Neutrophil (primary cell): Measurements from ENCODE around the gene CHCHD6.

Experiments used
- H3K27ac ChIP-seq: fragments of 200-600 bp; sonication (generic); 2 replicates; pipeline ENCODE4 v1.5.1; 2016; ENCODE audit warnings: mild to moderate bottlenecking, moderate library complexity
- H3K27me3 ChIP-seq: fragments of 200-600 bp; sonication (generic); 2 replicates; pipeline ENCODE4 v1.6.0; 2016; ENCODE audit warnings: mild to moderate bottlenecking
- H3K36me3 ChIP-seq: fragments of 200-600 bp; sonication (generic); 2 replicates; pipeline ENCODE4 v1.5.1; 2017
- H3K4me1 ChIP-seq, 2 experiments: fragments of 200-600 bp in 1 of 2; sonication (generic) in 1 of 2; 1 replicate in 1 of 2; 2 replicates in 1 of 2; pipeline versions ENCODE4 v1.5.1 to v1.6.1; 2013 to 2016; ENCODE audit warnings: low read depth in 1 of 2, low read length in 1 of 2, mild to moderate bottlenecking in 1 of 2, moderate library complexity in 1 of 2; ENCODE audit not compliant: control insufficient read depth in 1 of 2, insufficient read depth in 1 of 2
- H3K4me3 ChIP-seq, 2 experiments: fragments of 200-600 bp in 1 of 2; sonication (generic) in 1 of 2; 1 replicate in 1 of 2; 2 replicates in 1 of 2; pipeline ENCODE4 v1.5.1; 2013 to 2016; ENCODE audit warnings: low read depth in 1 of 2, low read length in 1 of 2, mild to moderate bottlenecking in 1 of 2, moderate library complexity in 1 of 2
- H3K9me3 ChIP-seq: fragments of 200-600 bp; sonication (generic); 2 replicates; pipeline ENCODE4 v1.5.1; 2016
- TF ChIP-seq, protein P1 (sequence below): fragments of 200-600 bp; sonication (generic); IDR thresholded peaks from 2 replicates; pipeline ENCODE4 v1.5.1; 2016; ENCODE audit warnings: antibody characterized with exemption

Gene CHCHD6

GRCh38 chr3:126989316-126990023, 285.4 kb downstream of the CHCHD6 start:
- Histone ChIP-seq H3K27ac (no peak overlapping the region), H3K27me3 (peaks cover 31% of the 10 kb centered on the region), H3K4me3 (no peak overlapping the region), H3K4me1 (no peaks in the 10 kb centered on the region), H3K36me3 (no peaks in the 10 kb centered on the region), H3K9me3 (no peaks in the 10 kb centered on the region)
- TF ChIP-seq, protein P1, sequence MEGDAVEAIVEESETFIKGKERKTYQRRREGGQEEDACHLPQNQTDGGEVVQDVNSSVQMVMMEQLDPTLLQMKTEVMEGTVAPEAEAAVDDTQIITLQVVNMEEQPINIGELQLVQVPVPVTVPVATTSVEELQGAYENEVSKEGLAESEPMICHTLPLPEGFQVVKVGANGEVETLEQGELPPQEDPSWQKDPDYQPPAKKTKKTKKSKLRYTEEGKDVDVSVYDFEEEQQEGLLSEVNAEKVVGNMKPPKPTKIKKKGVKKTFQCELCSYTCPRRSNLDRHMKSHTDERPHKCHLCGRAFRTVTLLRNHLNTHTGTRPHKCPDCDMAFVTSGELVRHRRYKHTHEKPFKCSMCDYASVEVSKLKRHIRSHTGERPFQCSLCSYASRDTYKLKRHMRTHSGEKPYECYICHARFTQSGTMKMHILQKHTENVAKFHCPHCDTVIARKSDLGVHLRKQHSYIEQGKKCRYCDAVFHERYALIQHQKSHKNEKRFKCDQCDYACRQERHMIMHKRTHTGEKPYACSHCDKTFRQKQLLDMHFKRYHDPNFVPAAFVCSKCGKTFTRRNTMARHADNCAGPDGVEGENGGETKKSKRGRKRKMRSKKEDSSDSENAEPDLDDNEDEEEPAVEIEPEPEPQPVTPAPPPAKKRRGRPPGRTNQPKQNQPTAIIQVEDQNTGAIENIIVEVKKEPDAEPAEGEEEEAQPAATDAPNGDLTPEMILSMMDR: no peak

DNA sequence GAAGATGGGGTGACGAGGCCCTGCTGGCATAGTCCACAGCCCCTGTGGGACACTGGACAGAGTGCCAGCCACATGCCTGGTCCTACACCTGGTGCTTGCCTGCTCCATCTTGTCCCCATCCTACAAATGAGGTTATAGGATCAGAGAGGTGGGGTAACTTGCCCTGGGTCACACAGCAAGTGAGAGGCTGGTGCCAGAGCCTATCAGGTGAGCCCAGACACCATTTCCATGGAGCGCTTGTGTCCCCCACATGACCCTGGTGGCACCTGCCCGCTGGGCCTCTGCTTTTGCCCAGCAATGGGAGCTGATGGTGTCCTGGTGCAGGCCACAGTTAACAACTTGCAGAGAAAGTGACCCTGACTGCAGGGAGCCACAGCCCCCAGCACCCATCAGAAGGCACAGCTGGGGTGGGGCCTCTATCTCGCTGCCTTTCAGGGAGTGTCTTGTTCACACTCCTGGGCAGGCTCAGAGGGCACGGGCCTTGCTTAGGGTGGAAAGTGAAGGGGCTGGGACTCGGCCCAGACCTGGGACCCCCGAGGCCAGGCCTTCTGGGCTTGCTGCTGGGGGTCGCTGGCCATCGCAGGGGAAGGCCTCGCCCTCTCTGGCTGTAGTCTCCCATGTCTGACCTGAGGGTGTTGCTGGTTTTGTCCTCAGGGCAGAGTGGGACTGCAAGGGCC, 286.1 kb downstream of the CHCHD6 start:
- Histone ChIP-seq H3K27ac (no peak overlapping the region), H3K9me3 (no peaks in the 10 kb centered on the region), H3K4me3 (no peak overlapping the region), H3K36me3 (no peaks in the 10 kb centered on the region), H3K27me3 (peaks cover 24% of the 10 kb centered on the region), H3K4me1 (no peaks in the 10 kb centered on the region)
- TF ChIP-seq, protein P1: no peak

DNA sequence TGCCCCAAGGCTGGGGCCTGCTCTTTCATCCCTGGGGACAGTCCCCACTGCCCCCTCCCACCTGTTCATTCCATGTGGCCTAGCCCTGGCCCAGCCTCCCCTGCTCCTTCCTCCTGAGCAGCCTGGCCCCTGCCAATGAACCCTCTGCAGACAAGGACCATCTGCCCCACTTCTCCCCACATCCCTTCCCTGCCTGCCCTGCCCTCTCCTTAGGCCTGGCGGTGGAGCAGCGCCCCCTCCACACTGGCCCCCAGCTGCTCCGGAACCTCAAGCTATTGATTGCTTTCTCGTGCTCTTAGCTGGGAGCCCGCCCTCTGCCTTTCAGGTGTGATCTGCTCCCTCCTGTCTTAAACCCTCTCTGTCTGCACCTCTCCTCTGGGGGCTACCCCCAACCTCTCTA, 286.9 kb downstream of the CHCHD6 start:
- Histone ChIP-seq H3K27me3 (peaks cover 16% of the 10 kb centered on the region), H3K9me3 (no peaks in the 10 kb centered on the region), H3K27ac (no peak overlapping the region), H3K36me3 (no peaks in the 10 kb centered on the region), H3K4me1 (no peaks in the 10 kb centered on the region), H3K4me3 (no peak overlapping the region)
- TF ChIP-seq, protein P1: no peak

DNA sequence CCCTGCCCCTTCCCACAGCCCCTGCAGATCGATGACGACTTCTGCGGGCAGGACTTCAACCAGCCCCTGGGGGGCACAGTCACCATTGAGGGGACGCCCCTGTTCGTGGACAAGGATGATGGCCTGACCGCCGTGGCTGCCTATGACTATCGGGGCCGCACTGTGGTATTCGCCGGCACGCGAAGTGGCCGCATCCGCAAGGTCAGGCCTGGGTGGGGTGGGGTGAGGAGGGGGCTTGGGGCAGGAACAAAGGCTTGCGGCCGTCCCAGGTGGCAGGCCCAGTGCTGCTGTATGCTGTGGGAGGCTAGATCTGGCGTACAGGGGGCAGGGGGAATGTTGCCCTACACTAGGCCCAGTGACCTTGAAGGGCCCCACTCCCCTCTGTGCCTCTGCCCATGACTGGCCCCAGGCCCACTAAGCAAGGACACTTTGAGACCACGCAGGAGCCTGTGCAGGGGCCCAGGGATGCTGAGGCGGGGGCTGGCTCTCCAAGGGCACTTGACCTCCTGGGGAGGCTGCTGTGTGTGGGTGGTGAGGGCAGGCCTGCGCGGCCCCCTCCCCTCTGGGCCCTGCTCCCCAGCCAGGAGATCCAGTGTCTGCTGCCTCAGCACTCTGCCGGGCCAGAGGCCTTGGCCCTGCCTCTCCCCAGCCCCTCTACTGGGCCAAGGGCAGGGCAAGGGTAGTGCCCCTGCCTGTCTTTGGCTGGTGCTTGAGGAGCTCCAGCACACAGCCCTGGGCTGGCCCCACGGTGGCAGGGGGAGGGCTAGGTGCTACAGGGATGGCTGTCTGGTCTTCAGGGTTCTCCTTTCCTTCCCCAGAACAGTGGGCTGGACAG, 287.5 kb downstream of the CHCHD6 start:
- no peaks in the 10 kb centered on the region for H3K36me3 ChIP-seq

GRCh38 chr3:126992216-126992615, 288.2 kb downstream of the CHCHD6 start:
- Histone ChIP-seq H3K36me3 (no peaks in the 10 kb centered on the region), H3K27ac (no peak overlapping the region), H3K9me3 (no peaks in the 10 kb centered on the region), H3K4me3 (no peak overlapping the region), H3K4me1 (no peaks in the 10 kb centered on the region), H3K27me3 (peaks cover 3% of the 10 kb centered on the region)
- TF ChIP-seq, protein P1: no peak

More for the DNA sequence above, 287.5 kb downstream of the CHCHD6 start:
- H3K27me3 ChIP-seq: peaks cover 9% of the 10 kb centered on the region
- no peak overlapping the region for H3K4me3 ChIP-seq
- H3K27ac ChIP-seq: no peak overlapping the region
- H3K9me3 ChIP-seq: no peaks in the 10 kb centered on the region
- TF ChIP-seq, protein P1: no peak
- no peaks in the 10 kb centered on the region for H3K4me1 ChIP-seq
